HEK293 (cell line): ENCODE measurements around the gene MAP3K6.

Source experiments
- CTCF ChIA-PET: fragments of 350-600 bp; formaldehyde crosslinking; extraction: SDS; loops from one replicate; lab custom pipeline; 2021; ENCODE audit warnings: antibody characterized with exemption; lab: Yijun Ruan, JAX
- POLR2A ChIA-PET: fragments of 300-600 bp; formaldehyde crosslinking; extraction: SDS; loops from one replicate; lab custom pipeline; 2020; ENCODE audit warnings: antibody characterized with exemption, inconsistent platforms; lab: Yijun Ruan, JAX
- H3K27ac ChIP-seq: fragments of 200-500 bp; sonication (Bioruptor generic); 2 replicates; pipeline ENCODE4 v1.5.1; 2014; ENCODE audit warnings: low read depth, low read length, control low read depth, inconsistent platforms; ENCODE audit errors: extremely low read depth
- H3K36me3 ChIP-seq, 2 experiments: fragments of 200-500 bp in 1 of 2; sonication (Bioruptor generic) in 1 of 2; 1 replicate in 1 of 2; 2 replicates in 1 of 2; pipeline ENCODE4 v1.5.1; 2014 to 2017; ENCODE audit warnings: inconsistent platforms in 2 of 2, low read length in 2 of 2; ENCODE audit not compliant: control insufficient read depth in 2 of 2, insufficient read depth in 1 of 2
- H3K4me1 ChIP-seq: fragments of 200-500 bp; sonication (Bioruptor generic); 2 replicates; pipeline ENCODE4 v1.5.1; 2014; ENCODE audit warnings: mild to moderate bottlenecking, low read length, inconsistent platforms; ENCODE audit not compliant: control insufficient read depth, insufficient read depth
- H3K4me3 ChIP-seq: 2 replicates; pipeline ENCODE4 v1.5.1; 2011; ENCODE audit warnings: low read depth, mild to moderate bottlenecking, control low read depth, low read length, moderate library complexity
- H3K9me3 ChIP-seq: fragments of 200-500 bp; sonication (Bioruptor generic); 2 replicates; pipeline ENCODE4 v1.5.1; 2014; ENCODE audit warnings: low read depth, low read length, inconsistent platforms; ENCODE audit not compliant: control insufficient read depth, insufficient read depth
- CTCF ChIP-seq: fragments of 450-650 bp; formaldehyde crosslinking; IDR thresholded peaks from 2 replicates; pipeline ENCODE4 v1.5.1; 2016; ENCODE audit warnings: missing biosample characterization, missing genetic modification characterization
- EGR2 ChIP-seq: fragments of 450-650 bp; formaldehyde crosslinking; IDR thresholded peaks from 2 replicates; pipeline ENCODE4 v1.5.1; 2016; ENCODE audit warnings: low read depth, missing biosample characterization, missing genetic modification characterization
- GLI2 ChIP-seq: fragments of 450-650 bp; formaldehyde crosslinking; IDR thresholded peaks from 2 replicates; pipeline ENCODE4; 2017; ENCODE audit warnings: missing biosample characterization, missing genetic modification characterization, low read depth, borderline replicate concordance
- HOXC10 ChIP-seq: sonication (generic); formaldehyde crosslinking; IDR thresholded peaks from 2 replicates; pipeline ENCODE4 v1.8.1; 2023; ENCODE audit warnings: mild to moderate bottlenecking, missing genetic modification reagents
- KLF1 ChIP-seq: fragments of 450-650 bp; formaldehyde crosslinking; IDR thresholded peaks from 2 replicates; pipeline ENCODE4 v1.5.1; 2016; ENCODE audit warnings: missing biosample characterization, missing genetic modification characterization
- KLF17 ChIP-seq: fragments of 450-650 bp; formaldehyde crosslinking; IDR thresholded peaks from 2 replicates; pipeline ENCODE4 v1.5.1; 2016; ENCODE audit warnings: missing biosample characterization, missing genetic modification characterization
- KLF7 ChIP-seq: fragments of 450-650 bp; formaldehyde crosslinking; IDR thresholded peaks from 2 replicates; pipeline ENCODE4 v1.5.1; 2016; ENCODE audit warnings: missing biosample characterization, missing genetic modification characterization, borderline replicate concordance
- KLF8 ChIP-seq: fragments of 450-650 bp; formaldehyde crosslinking; IDR thresholded peaks from 2 replicates; pipeline ENCODE4 v1.5.1; 2016; ENCODE audit warnings: missing biosample characterization, missing genetic modification characterization
- KLF9 ChIP-seq: fragments of 450-650 bp; formaldehyde crosslinking; IDR thresholded peaks from 2 replicates; pipeline ENCODE4 v1.5.1; 2016; ENCODE audit warnings: missing biosample characterization, missing genetic modification characterization, low read depth
- OVOL3 ChIP-seq: fragments of 450-650 bp; formaldehyde crosslinking; IDR thresholded peaks from 2 replicates; pipeline ENCODE4 v1.5.1; 2016; ENCODE audit warnings: missing biosample characterization, missing genetic modification characterization
- SP3 ChIP-seq: fragments of 450-650 bp; formaldehyde crosslinking; IDR thresholded peaks from 2 replicates; pipeline ENCODE4 v1.5.1; 2016; ENCODE audit warnings: missing biosample characterization, missing genetic modification characterization
- ZBTB17 ChIP-seq: fragments of 450-650 bp; formaldehyde crosslinking; IDR thresholded peaks from 2 replicates; pipeline ENCODE4 v1.5.1; 2016; ENCODE audit warnings: missing biosample characterization, missing genetic modification characterization
- ZFHX2 ChIP-seq: fragments of 450-650 bp; formaldehyde crosslinking; conservative IDR thresholded peaks from 2 replicates; pipeline ENCODE4 v1.5.1; 2016; ENCODE audit warnings: missing biosample characterization, missing genetic modification characterization
- ZNF114 ChIP-seq: fragments of 450-650 bp; formaldehyde crosslinking; IDR thresholded peaks from 2 replicates; pipeline ENCODE4 v1.5.0; 2017; ENCODE audit warnings: missing biosample characterization, missing genetic modification characterization
- ZNF148 ChIP-seq: fragments of 450-650 bp; formaldehyde crosslinking; IDR thresholded peaks from 2 replicates; pipeline ENCODE4 v1.5.0; 2017; ENCODE audit warnings: missing biosample characterization, missing genetic modification characterization, borderline replicate concordance
- ZNF157 ChIP-seq: fragments of 450-650 bp; formaldehyde crosslinking; IDR thresholded peaks from 2 replicates; pipeline ENCODE4 v1.5.1; 2016; ENCODE audit warnings: missing biosample characterization, missing genetic modification characterization
- ZNF174 ChIP-seq: fragments of 450-650 bp; formaldehyde crosslinking; IDR thresholded peaks from 2 replicates; pipeline ENCODE4 v1.5.0; 2017; ENCODE audit warnings: missing biosample characterization, mild to moderate bottlenecking, missing genetic modification characterization
- ZNF214 ChIP-seq: fragments of 450-650 bp; formaldehyde crosslinking; IDR thresholded peaks from 2 replicates; pipeline ENCODE4 v1.5.1; 2017; ENCODE audit warnings: missing biosample characterization, mild to moderate bottlenecking, missing genetic modification characterization, borderline replicate concordance
- ZNF23 ChIP-seq: fragments of 450-650 bp; formaldehyde crosslinking; IDR thresholded peaks from 2 replicates; pipeline ENCODE4 v1.5.1; 2016; ENCODE audit warnings: missing biosample characterization, missing genetic modification characterization, borderline replicate concordance
- ZNF280C ChIP-seq: fragments of 450-650 bp; formaldehyde crosslinking; IDR thresholded peaks from 2 replicates; pipeline ENCODE4 v1.5.1; 2016; ENCODE audit warnings: missing biosample characterization, missing genetic modification characterization
- ZNF335 ChIP-seq: fragments of 450-650 bp; formaldehyde crosslinking; conservative IDR thresholded peaks from 2 replicates; pipeline ENCODE4 v1.5.1; 2016; ENCODE audit warnings: missing biosample characterization, missing genetic modification characterization
- ZNF416 ChIP-seq: fragments of 450-650 bp; formaldehyde crosslinking; IDR thresholded peaks from 2 replicates; pipeline ENCODE4 v1.5.1; 2016; ENCODE audit warnings: missing biosample characterization, missing genetic modification characterization
- ZNF48 ChIP-seq: fragments of 450-650 bp; formaldehyde crosslinking; IDR thresholded peaks from 2 replicates; pipeline ENCODE4 v1.5.1; 2016; ENCODE audit warnings: missing biosample characterization, missing genetic modification characterization
- ZNF677 ChIP-seq: fragments of 450-650 bp; IDR thresholded peaks from 2 replicates; pipeline ENCODE4 v1.5.0; 2018; ENCODE audit warnings: missing biosample characterization, mild to moderate bottlenecking, missing genetic modification characterization, moderate library complexity
- ZNF701 ChIP-seq: fragments of 450-650 bp; formaldehyde crosslinking; IDR thresholded peaks from 2 replicates; pipeline ENCODE4 v1.5.1; 2016; ENCODE audit warnings: missing biosample characterization, missing genetic modification characterization
- ZNF777 ChIP-seq: fragments of 450-650 bp; formaldehyde crosslinking; IDR thresholded peaks from 2 replicates; pipeline ENCODE4 v1.5.1; 2017; ENCODE audit warnings: missing biosample characterization, missing genetic modification characterization, borderline replicate concordance
- ZNF791 ChIP-seq: fragments of 450-650 bp; formaldehyde crosslinking; IDR thresholded peaks from 2 replicates; pipeline ENCODE4 v1.5.1; 2016; ENCODE audit warnings: missing biosample characterization, missing genetic modification characterization

Gene MAP3K6

GRCh38 chr1:27360159-27361043, 6.4 kb downstream of the MAP3K6 start (continued):
- TF ChIP-seq ZNF280C (tag by site-specific recombination) (no peak), ZNF157 (tag by site-specific recombination) (no peak), KLF8 (tag by site-specific recombination) (peak; percentile 42; the same call in 1 of the 2 replicates), KLF9 (tag by site-specific recombination) (0 out of 2 replicates have a peak, but pooled peaks have one; percentile 19), ZNF23 (tag by site-specific recombination) (no peak), GLI2 (no peak), ZNF335 (tag by site-specific recombination) (no peak), KLF7 (tag by site-specific recombination) (no peak), OVOL3 (no peak), ZNF48 (tag by site-specific recombination) (no peak), CTCF (tag by site-specific recombination) (no peak), ZNF677 (no peak), ZNF416 (tag by site-specific recombination) (no peak), ZNF777 (tag by site-specific recombination) (no peak), EGR2 (tag by site-specific recombination) (peak; percentile 50; the same call in 1 of the 2 replicates)

GRCh38 chr1:27359822-27360158, 7.0 kb downstream of the MAP3K6 start:
- Histone ChIP-seq H3K9me3 (no peaks in the 10 kb centered on the region), H3K4me1 (no peaks in the 10 kb centered on the region), H3K4me3 (no peak overlapping the region), H3K36me3 (peaks cover 0 to 61% of the 10 kb centered on the region in 2 experiments; a peak in 1 of 3 replicates), H3K27ac (no peak overlapping the region)
- ChIA-PET CTCF (interaction anchor here (0.6 to 1.6 kb wide), 2 partner anchors 35 to 61 kb away, joined by 3 to 4 read pairs; no protein-coding TSS in a partner anchor), POLR2A (no interaction called here)
- no peak for TF ChIP-seq ZBTB17
- no peak for TF ChIP-seq ZNF148 (tag by site-specific recombination)
- no peak for TF ChIP-seq ZNF701 (tag by site-specific recombination)
- TF ChIP-seq HOXC10 (CRISPR knock-in tag) = no peak
- peak; percentile 43 for TF ChIP-seq ZFHX2 (tag by site-specific recombination)
- TF ChIP-seq SP3 (tag by site-specific recombination) = no peak
- TF ChIP-seq ZNF174 (tag by site-specific recombination) = no peak
- no peak for TF ChIP-seq ZNF791 (tag by site-specific recombination)
- no peak for TF ChIP-seq KLF17 (tag by site-specific recombination)
- TF ChIP-seq ZNF214 (tag by site-specific recombination) = no peak
- TF ChIP-seq EGR2 (tag by site-specific recombination) = peak; percentile 60
- TF ChIP-seq ZNF23 (tag by site-specific recombination) = no peak
- TF ChIP-seq KLF1 = 0 out of 2 replicates have a peak, but pooled peaks have one; percentile 30
- no peak for TF ChIP-seq ZNF114 (tag by site-specific recombination)
- TF ChIP-seq, all 188 proteins: peak for 3
